ENCODE results near the gene TCF19. TPM values are rescaled to one million over a fixed set of nuclear protein-coding genes. Genes with fewer than 3 reads are reported as not detected.

The TCF19 gene
- total RNA-seq, 2 donors from 2014 or later, result 10.8 to 12.5 TPM

- H3K27me3 Mint-ChIP-seq (ENCODE audit: insufficient read depth), result peaks cover 15% of the 10 kb centered on the region
- no peak overlapping the region for H3K4me3 Mint-ChIP-seq
- Histone ChIP-seq H3K27me3 (ENCODE audit: control insufficient read depth, insufficient read depth, low read length, poor library complexity, severe bottlenecking) (no peaks in the 10 kb centered on the region), H3K9me3 (ENCODE audit: control insufficient read depth, low read length) (no peaks in the 10 kb centered on the region), H3K27ac (ENCODE audit: low read depth, low read length) (no peak overlapping the region), H3K4me3 (ENCODE audit: low read length) (no peak overlapping the region), H3K36me3 (ENCODE audit: control insufficient read depth, insufficient read depth, low read length) (no peaks in the 10 kb centered on the region), H3K9ac (ENCODE audit: extremely low read depth, low read length, poor library complexity, severe bottlenecking) (no peak overlapping the region), H3K4me1 (ENCODE audit: control insufficient read depth, insufficient read depth, low read length) (peaks cover 9% of the 10 kb centered on the region)
- no peak overlapping the region for H3K27ac Mint-ChIP-seq
- no peak for TF ChIP-seq CTCF (conservative IDR thresholded peaks at IDR 0.05)
- H3K36me3 Mint-ChIP-seq (ENCODE audit: low read depth), result no peaks in the 10 kb centered on the region
- no peaks in the 10 kb centered on the region for H3K9me3 Mint-ChIP-seq
- 90 to 94% methylated on average over 9 to 19 of the region's 19 CpGs for WGBS, 2 experiments (ENCODE audit: insufficient coverage in 1 of 2, insufficient read length in 1 of 2)
- H3K4me1 Mint-ChIP-seq, result peaks cover 17% of the 10 kb centered on the region
- no peak for DNase-seq
These were observed 41.6 kb upstream of the TCF19 start for GRCh38 chr6:31116661-31117385.

- Mint-ChIP-seq H3K36me3 (ENCODE audit: low read depth) (no peaks in the 10 kb centered on the region), H3K4me3 (no peak overlapping the region), H3K4me1 (peaks cover 17% of the 10 kb centered on the region), H3K27me3 (ENCODE audit: insufficient read depth) (peaks cover 8% of the 10 kb centered on the region), H3K27ac (no peak overlapping the region), H3K9me3 (no peaks in the 10 kb centered on the region)
- H3K9me3 ChIP-seq (ENCODE audit: control insufficient read depth, low read length), result no peaks in the 10 kb centered on the region
- DNase-seq, result no peak
- no peaks in the 10 kb centered on the region for H3K36me3 ChIP-seq (ENCODE audit: control insufficient read depth, insufficient read depth, low read length)
- no peaks in the 10 kb centered on the region for H3K27me3 ChIP-seq (ENCODE audit: control insufficient read depth, insufficient read depth, low read length, poor library complexity, severe bottlenecking)
- no peak for TF ChIP-seq CTCF (conservative IDR thresholded peaks at IDR 0.05)
- 90 to 96% methylated on average over 7 of the region's 7 CpGs for WGBS, 2 experiments (ENCODE audit: insufficient coverage in 1 of 2, insufficient read length in 1 of 2)
- H3K27ac ChIP-seq (ENCODE audit: low read depth, low read length), result no peak overlapping the region
- no peak overlapping the region for H3K9ac ChIP-seq (ENCODE audit: extremely low read depth, low read length, poor library complexity, severe bottlenecking)
- H3K4me1 ChIP-seq (ENCODE audit: control insufficient read depth, insufficient read depth, low read length), result peaks cover 9% of the 10 kb centered on the region
- H3K4me3 ChIP-seq (ENCODE audit: low read length), result no peak overlapping the region
These were observed 40.2 kb upstream of the TCF19 start for GRCh38 chr6:31118178-31118577.

GRCh38 chr6:31120151-31120915 lies 38.1 kb upstream of the TCF19 start, which contains the start of gene CDSN:
Gene CDSN, minus strand, starts transcription at chr6:31120446. Its CDS starts 27 bp downstream, at chr6:31120419.
- peaks cover 8% of the 10 kb centered on the region for H3K4me1 Mint-ChIP-seq
- no peak for DNase-seq
- H3K27me3 Mint-ChIP-seq (ENCODE audit: insufficient read depth), result peaks cover 9% of the 10 kb centered on the region
- H3K27ac Mint-ChIP-seq, result no peak within 1 kb of the TSS
- no peak within 1 kb of the TSS for H3K4me3 ChIP-seq (ENCODE audit: low read length)
- H3K9ac ChIP-seq (ENCODE audit: extremely low read depth, low read length, poor library complexity, severe bottlenecking), result no peak within 1 kb of the TSS
- no peaks in the 10 kb centered on the region for H3K36me3 ChIP-seq (ENCODE audit: control insufficient read depth, insufficient read depth, low read length)
- no peak for TF ChIP-seq CTCF (conservative IDR thresholded peaks at IDR 0.05)
- no peak within 1 kb of the TSS for H3K27ac ChIP-seq (ENCODE audit: low read depth, low read length)
- 90 to 92% methylated on average over 23 to 26 of the region's 26 CpGs for whole genome bisulfite sequencing, 2 experiments (ENCODE audit: insufficient coverage in 1 of 2, insufficient read length in 1 of 2)
- no peak within 1 kb of the TSS for H3K4me3 Mint-ChIP-seq
- H3K36me3 Mint-ChIP-seq (ENCODE audit: low read depth), result no peaks in the 10 kb centered on the region
- no peaks in the 10 kb centered on the region for H3K27me3 ChIP-seq (ENCODE audit: control insufficient read depth, insufficient read depth, low read length, poor library complexity, severe bottlenecking)
- no peaks in the 10 kb centered on the region for H3K4me1 ChIP-seq (ENCODE audit: control insufficient read depth, insufficient read depth, low read length)
- no peaks in the 10 kb centered on the region for H3K9me3 ChIP-seq (ENCODE audit: control insufficient read depth, low read length)
- H3K9me3 Mint-ChIP-seq, result no peaks in the 10 kb centered on the region
